Hematopoietic multipotent progenitor cell treated with erythropoietin and hydrocortisone succinate and interleukin-3 and kit ligand, for 8 days (in vitro differentiated cells): ENCODE results near the gene RNF169.
"Not testable (repeated sequence)": the region's sequence is repeated elsewhere in the genome, so short reads cannot be mapped to it uniquely, and the experiment has no call there.

Source experiments
- DNase-seq: peaks from one replicate; pipeline ENCODE4 v3.0.0-alpha.2; 2015

RNF169 gene

GRCh38 chr11:74730571-74731260 is 17.9 kb upstream of the RNF169 start:
- no peak for DNase-seq

GRCh38 chr11:74731301-74732094 is 17.2 kb upstream of the RNF169 start, which contains the start of gene CHRDL2:
CHRDL2 (minus strand) TSS chr11:74731426; CDS start chr11:74730888, 538 bp downstream.
- no peak for DNase-seq

- DNase-seq = no peak
Observed at GRCh38 chr11:74734559-74734925, 14.1 kb upstream of the RNF169 start.

GRCh38 chr11:74735365-74735928 is 13.2 kb upstream of the RNF169 start:
- no peak for DNase-seq

GRCh38 chr11:74736031-74736430 is 12.6 kb upstream of the RNF169 start:
- no peak for DNase-seq

- peak; percentile 62 for DNase-seq
Observed at GRCh38 chr11:74739546-74740270, 8.9 kb upstream of the RNF169 start.

- DNase-seq = no peak
Observed at GRCh38 chr11:74742070-74742469, 6.6 kb upstream of the RNF169 start.

GRCh38 chr11:74743640-74744039 is 5.0 kb upstream of the RNF169 start:
- no peak for DNase-seq

- DNase-seq = no peak
Observed at GRCh38 chr11:74744277-74744676, 4.4 kb upstream of the RNF169 start.

GRCh38 chr11:74746868-74747267 is 1.8 kb upstream of the RNF169 start:
- no peak for DNase-seq

GRCh38 chr11:74749127-74749964 is 697 bp downstream of the RNF169 start:
- DNase-seq = peak; percentile 53

GRCh38 chr11:74749965-74750296 is 1.3 kb downstream of the RNF169 start:
- peak; percentile 42 for DNase-seq

- DNase-seq = not testable (repeated sequence)
Observed at GRCh38 chr11:74750598-74750997, 1.9 kb downstream of the RNF169 start.

- DNase-seq = no peak
Observed at GRCh38 chr11:74751303-74751702, 2.7 kb downstream of the RNF169 start.

- DNase-seq = no peak
Observed at GRCh38 chr11:74754507-74755252, 6.0 kb downstream of the RNF169 start.

GRCh38 chr11:74755395-74755995 is 6.8 kb downstream of the RNF169 start:
- DNase-seq = no peak

GRCh38 chr11:74756571-74756970 is 7.9 kb downstream of the RNF169 start:
- DNase-seq = no peak

GRCh38 chr11:74766905-74767304 is 18.3 kb downstream of the RNF169 start:
- no peak for DNase-seq

- not testable (repeated sequence) for DNase-seq
Observed at GRCh38 chr11:74768172-74768651, 19.6 kb downstream of the RNF169 start.

- DNase-seq = no peak
Observed at GRCh38 chr11:74769055-74769707, 20.5 kb downstream of the RNF169 start.

GRCh38 chr11:74770456-74770855 is 21.8 kb downstream of the RNF169 start:
- DNase-seq = peak; percentile 43
